ENCODE data around the gene NPNT. TPM values are rescaled to one million over a fixed set of nuclear protein-coding genes. Genes with fewer than 3 reads are reported as not detected.

NPNT gene
- total RNA-seq, 1 donor from 2014 or later, result 7.3 TPM

- no peaks in the 10 kb centered on the region for H3K27me3 ChIP-seq (ENCODE audit: control insufficient read depth, insufficient read depth, low read length)
- no peak for TF ChIP-seq CTCF (IDR thresholded peaks at IDR 0.05; ENCODE audit: insufficient read depth, low read length, poor library complexity, severe bottlenecking)
- no peaks in the 10 kb centered on the region for H3K36me3 ChIP-seq (ENCODE audit: control insufficient read depth, insufficient read depth, low read length)
- no peak overlapping the region for H3K4me3 ChIP-seq (ENCODE audit: low read depth, low read length)
- DNase-seq (ENCODE audit: low read depth), result peak; percentile 4
Observed at GRCh38 chr4:105859233-105859632, 36.0 kb upstream of the NPNT start.

GRCh38 chr4:105870963-105871362 is 24.3 kb upstream of the NPNT start:
- no peak for TF ChIP-seq CTCF (IDR thresholded peaks at IDR 0.05; ENCODE audit: insufficient read depth, low read length, poor library complexity, severe bottlenecking)
- no peaks in the 10 kb centered on the region for H3K36me3 ChIP-seq (ENCODE audit: control insufficient read depth, insufficient read depth, low read length)
- no peak for DNase-seq (ENCODE audit: low read depth)

GRCh38 chr4:105871997-105872396 is 23.3 kb upstream of the NPNT start:
- Histone ChIP-seq H3K27me3 (ENCODE audit: control insufficient read depth, insufficient read depth, low read length) (no peaks in the 10 kb centered on the region), H3K4me3 (ENCODE audit: low read depth, low read length) (no peak overlapping the region), H3K36me3 (ENCODE audit: control insufficient read depth, insufficient read depth, low read length) (no peaks in the 10 kb centered on the region)
- no peak for DNase-seq (ENCODE audit: low read depth)
- no peak for TF ChIP-seq CTCF (IDR thresholded peaks at IDR 0.05; ENCODE audit: insufficient read depth, low read length, poor library complexity, severe bottlenecking)

More at GRCh38 chr4:105870963-105871362, 24.3 kb upstream of the NPNT start:
- no peak overlapping the region for H3K4me3 ChIP-seq (ENCODE audit: low read depth, low read length)
- no peaks in the 10 kb centered on the region for H3K27me3 ChIP-seq (ENCODE audit: control insufficient read depth, insufficient read depth, low read length)

GRCh38 chr4:105875233-105875632 is 20.0 kb upstream of the NPNT start:
- Histone ChIP-seq H3K27me3 (ENCODE audit: control insufficient read depth, insufficient read depth, low read length) (no peaks in the 10 kb centered on the region), H3K36me3 (ENCODE audit: control insufficient read depth, insufficient read depth, low read length) (no peaks in the 10 kb centered on the region), H3K4me3 (ENCODE audit: low read depth, low read length) (no peak overlapping the region)
- no peak for TF ChIP-seq CTCF (IDR thresholded peaks at IDR 0.05; ENCODE audit: insufficient read depth, low read length, poor library complexity, severe bottlenecking)
- DNase-seq (ENCODE audit: low read depth), result no peak

- H3K27me3 ChIP-seq (ENCODE audit: control insufficient read depth, insufficient read depth, low read length), result no peaks in the 10 kb centered on the region
- DNase-seq (ENCODE audit: low read depth), result no peak
Observed at GRCh38 chr4:105878668-105879067, 16.6 kb upstream of the NPNT start.

More at GRCh38 chr4:105878668-105879067, 16.6 kb upstream of the NPNT start:
- H3K36me3 ChIP-seq (ENCODE audit: control insufficient read depth, insufficient read depth, low read length), result no peaks in the 10 kb centered on the region
- no peak for TF ChIP-seq CTCF (IDR thresholded peaks at IDR 0.05; ENCODE audit: insufficient read depth, low read length, poor library complexity, severe bottlenecking)
- no peak overlapping the region for H3K4me3 ChIP-seq (ENCODE audit: low read depth, low read length)

Data from kidney epithelial cell (primary cell).